Measurements from ENCODE around the gene NOL4L.

DNA sequence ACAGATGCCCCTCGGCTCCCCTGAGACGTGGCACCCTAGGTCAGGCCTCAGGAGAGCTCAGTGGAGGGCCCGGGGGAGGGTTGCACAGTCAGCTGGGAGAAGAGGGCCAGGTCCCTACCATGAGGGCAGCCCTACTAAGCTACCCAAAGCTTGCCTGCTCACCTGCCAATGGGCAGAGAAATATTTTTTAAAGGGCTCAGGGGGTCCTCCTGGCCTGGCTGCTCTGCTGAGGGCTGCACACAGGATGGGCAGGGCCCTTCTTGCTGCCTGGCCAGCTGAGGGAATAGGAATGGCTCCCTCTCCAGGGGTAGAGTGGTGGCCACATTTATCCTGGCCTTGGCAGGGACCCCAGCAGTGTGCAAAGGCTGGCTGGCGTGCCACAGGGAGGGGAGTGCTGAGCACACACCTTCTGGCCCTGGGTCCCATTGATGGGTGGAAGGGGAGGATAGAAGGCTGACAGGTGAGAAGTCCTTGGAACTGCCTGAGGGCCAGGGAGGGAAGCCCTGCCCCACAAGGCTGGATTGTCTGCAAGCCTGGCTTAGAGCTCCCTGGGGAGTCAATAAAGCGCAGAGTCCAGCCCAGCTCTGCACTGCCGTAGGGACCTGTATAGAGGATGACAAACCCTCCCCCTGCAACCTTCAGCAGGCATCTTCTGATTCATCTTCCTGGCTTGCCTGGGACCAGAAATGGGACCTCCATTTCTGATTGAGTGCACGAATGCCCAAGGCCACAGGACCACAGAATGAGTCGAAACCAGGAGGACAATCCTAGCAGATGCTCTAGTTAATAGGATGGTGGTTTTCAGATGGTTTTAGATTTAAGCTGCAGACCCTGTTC is 62.1 kb downstream of the NOL4L start:
- TF ChIP-seq CTCF (IDR thresholded peaks at IDR 0.05) (no peak), POLR2A (IDR thresholded peaks at IDR 0.05) (no peak), POLR2AphosphoS5 (IDR thresholded peaks at IDR 0.05) (no peak)
